GM23338 (cell line): Measurements from ENCODE around the gene AGAP1. TPM values are rescaled to one million over a fixed set of nuclear protein-coding genes. Genes with fewer than 3 reads are reported as not detected.

Experiments used
- CREB1 ChIP-seq: fragments of 250-450 bp; sonication (Bioruptor Pico); IDR thresholded peaks from 2 replicates; pipeline ENCODE4 v1.5.0; 2020; ENCODE audit warnings: low read depth, mild to moderate bottlenecking, moderate library complexity
- EZH2 ChIP-seq: fragments of 200-600 bp; sonication (generic); IDR thresholded peaks from one replicate; pipeline ENCODE4 v1.8.0; 2017; ENCODE audit warnings: antibody characterized with exemption, mild to moderate bottlenecking, low read depth; ENCODE audit not compliant: unreplicated experiment
- EZH2phosphoT487 ChIP-seq: fragments of 200-600 bp; sonication (generic); IDR thresholded peaks from one replicate; pipeline ENCODE4 v1.8.1; 2018; ENCODE audit warnings: antibody characterized with exemption; ENCODE audit not compliant: unreplicated experiment
- JUNB ChIP-seq: IDR thresholded peaks from one replicate; pipeline ENCODE4 v1.6.1; 2016; ENCODE audit warnings: antibody characterized with exemption; ENCODE audit not compliant: unreplicated experiment
- NANOG ChIP-seq: IDR thresholded peaks from 2 replicates; pipeline ENCODE4 v1.6.1; 2016; ENCODE audit warnings: antibody characterized with exemption, borderline replicate concordance
- REST ChIP-seq: IDR thresholded peaks from one replicate; pipeline ENCODE4 v1.6.1; 2018; ENCODE audit warnings: antibody characterized with exemption; ENCODE audit not compliant: unreplicated experiment
- STAT1 ChIP-seq: IDR thresholded peaks from one replicate; pipeline ENCODE4 v1.6.1; 2016; ENCODE audit warnings: antibody characterized with exemption; ENCODE audit not compliant: unreplicated experiment
- ZNF462 ChIP-seq: fragments of 250-450 bp; sonication (Bioruptor Pico); IDR thresholded peaks from 2 replicates; pipeline ENCODE4 v1.5.0; 2020; ENCODE audit warnings: mild to moderate bottlenecking, moderate library complexity
- polyA plus RNA-seq: library from polyadenylated mRNA; unstranded; fragments of >200 nt; fragmentation: Nextera tagmentation; extraction: Ambion mirVana; gene quantifications from 2 replicates; pipeline ENCODE4 v1.2.1, GENCODE V29; 2016
- total RNA-seq: library from RNA; depleted of rRNA; stranded (reverse); fragments of >200 nt; shearing (Covaris generic); gene quantifications from 2 replicates; pipeline ENCODE4 v1.2.3, GENCODE V29; 2014

AGAP1 gene
- total and polyA plus RNA-seq, 2 experiments from 2014 or later = 13.3 to 27.9 TPM

- TF ChIP-seq ZNF462 (CRISPR knock-in tag) (no peak), CREB1 (no peak), EZH2 (no peak), REST (no peak), STAT1 (no peak), JUNB (no peak), NANOG (no peak), EZH2phosphoT487 (no peak)
Observed at GRCh38 chr2:235461763-235462414, 32.0 kb upstream of the AGAP1 start (continued).
